ENCODE data around the gene UROC1.
A peak's percentile ranks its signal among the peaks of the same experiment; 100 is the strongest.

UROC1 gene

GRCh38 chr3:126517291-126517951 is at the start of gene UROC1:
Gene UROC1 (minus strand): TSS chr3:126517773. CDS start chr3:126517719, 54 bp downstream.
- DNase-seq = no peak

DNA sequence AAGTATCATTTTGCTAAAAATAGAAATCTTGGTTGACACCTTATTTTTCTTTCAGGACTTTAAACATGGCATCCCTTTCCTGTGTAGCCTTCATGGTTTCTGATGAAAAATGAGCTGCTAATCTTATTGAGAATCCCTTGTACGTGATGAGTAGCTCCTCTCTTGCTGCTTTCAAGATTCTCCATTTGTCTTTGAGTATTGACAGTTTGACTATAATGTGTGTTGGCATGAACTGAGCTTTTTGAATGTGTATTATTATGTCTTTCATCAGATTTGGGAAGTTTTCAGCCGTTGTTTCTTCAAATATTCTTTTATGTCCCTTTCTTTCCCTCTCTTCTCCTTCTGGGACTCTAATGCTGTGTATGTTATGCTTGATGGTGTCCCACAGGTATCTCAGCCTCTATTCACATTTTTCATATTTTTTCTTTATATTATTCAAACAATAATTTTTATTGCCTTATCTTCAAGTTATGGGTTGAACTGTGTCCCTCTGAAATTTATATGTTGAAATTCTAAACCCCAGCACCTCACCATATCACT is 45.2 kb upstream of the UROC1 start:
- DNase-seq = no peak

GRCh38 chr3:126558336-126559071 is 40.9 kb upstream of the UROC1 start, which contains the start of gene C3orf22:
Gene C3orf22 (minus strand): TSS chr3:126558932. CDS start chr3:126553390, 5,542 bp downstream.
- DNase-seq = no peak

GRCh38 chr3:126557761-126558160 is 40.2 kb upstream of the UROC1 start:
- DNase-seq = no peak

- no peak for DNase-seq
Observed at GRCh38 chr3:126557415-126557745, 39.8 kb upstream of the UROC1 start.

- DNase-seq = no peak
Observed at GRCh38 chr3:126556637-126557414, 39.3 kb upstream of the UROC1 start.

GRCh38 chr3:126555795-126556636 is 38.4 kb upstream of the UROC1 start:
- no peak for DNase-seq

- no peak for DNase-seq
Observed at GRCh38 chr3:126554560-126555525, 37.3 kb upstream of the UROC1 start.

DNA sequence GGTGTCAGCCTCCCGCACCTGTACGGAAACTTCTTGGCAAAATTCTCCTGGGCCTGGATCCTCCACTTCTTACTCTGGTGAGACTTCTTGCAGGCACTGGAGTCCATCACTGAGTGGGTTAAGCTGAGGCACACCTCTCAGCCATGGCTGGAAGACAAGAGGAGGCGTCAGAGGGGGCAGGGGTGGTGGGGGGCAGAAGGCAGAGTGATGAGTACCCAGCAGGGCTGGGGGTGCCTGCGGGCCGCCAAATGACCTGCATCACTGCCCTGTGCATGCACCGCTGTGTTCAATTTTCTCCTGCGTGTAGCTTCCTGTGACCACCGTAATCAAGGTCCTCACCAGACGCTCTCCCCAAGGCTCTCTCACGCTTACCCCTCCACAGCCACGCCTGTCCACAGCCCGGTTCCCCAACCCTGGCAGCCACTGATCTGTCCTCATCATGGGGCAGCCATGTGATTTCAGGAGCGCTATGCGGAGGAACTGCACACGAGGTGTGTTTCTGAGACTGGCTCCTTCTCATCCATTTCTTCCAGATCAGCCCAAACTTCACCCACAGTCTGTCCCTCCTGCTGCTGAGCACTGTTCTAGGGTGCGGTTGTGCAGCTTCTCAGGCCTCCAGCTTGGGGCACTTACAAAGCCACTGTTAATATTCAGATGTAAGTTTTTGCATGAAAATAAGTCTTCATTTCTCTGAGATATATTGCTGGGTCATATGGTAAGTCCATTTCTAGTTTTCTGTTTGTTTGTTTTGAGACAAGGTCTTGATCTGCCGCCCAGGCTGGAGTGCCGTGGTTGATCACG is 35.9 kb upstream of the UROC1 start:
- DNase-seq = no peak

DNA sequence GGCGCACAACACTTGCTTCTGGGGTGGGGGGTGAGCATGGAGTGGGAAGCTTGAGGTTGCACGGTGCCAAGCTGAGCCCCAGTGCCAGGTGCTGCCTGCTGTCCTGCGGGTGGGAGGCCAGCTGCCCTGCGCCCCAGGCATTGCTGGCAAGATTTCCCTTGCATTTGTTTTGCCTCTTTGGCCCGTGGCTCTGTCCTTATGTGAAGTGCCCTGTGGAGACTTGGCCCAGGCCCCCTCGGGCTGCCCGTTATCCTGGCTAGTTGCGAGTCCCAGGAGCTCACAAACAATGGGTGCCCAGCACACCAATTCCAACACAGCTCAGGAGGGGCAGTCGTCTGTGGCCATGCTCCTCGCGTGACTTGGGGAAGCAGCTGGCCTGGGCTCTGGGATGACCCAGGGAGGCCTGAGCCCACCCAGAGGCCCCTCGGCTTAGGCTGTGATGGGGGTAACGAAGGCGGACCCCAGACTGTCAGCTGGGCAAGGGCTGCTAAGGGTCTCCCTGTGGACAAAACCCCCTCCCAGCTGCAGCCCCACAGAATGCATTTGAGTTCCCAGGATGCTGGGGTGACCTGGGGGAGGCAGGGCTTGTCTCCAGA is 35.2 kb upstream of the UROC1 start:
- no peak for DNase-seq

DNA sequence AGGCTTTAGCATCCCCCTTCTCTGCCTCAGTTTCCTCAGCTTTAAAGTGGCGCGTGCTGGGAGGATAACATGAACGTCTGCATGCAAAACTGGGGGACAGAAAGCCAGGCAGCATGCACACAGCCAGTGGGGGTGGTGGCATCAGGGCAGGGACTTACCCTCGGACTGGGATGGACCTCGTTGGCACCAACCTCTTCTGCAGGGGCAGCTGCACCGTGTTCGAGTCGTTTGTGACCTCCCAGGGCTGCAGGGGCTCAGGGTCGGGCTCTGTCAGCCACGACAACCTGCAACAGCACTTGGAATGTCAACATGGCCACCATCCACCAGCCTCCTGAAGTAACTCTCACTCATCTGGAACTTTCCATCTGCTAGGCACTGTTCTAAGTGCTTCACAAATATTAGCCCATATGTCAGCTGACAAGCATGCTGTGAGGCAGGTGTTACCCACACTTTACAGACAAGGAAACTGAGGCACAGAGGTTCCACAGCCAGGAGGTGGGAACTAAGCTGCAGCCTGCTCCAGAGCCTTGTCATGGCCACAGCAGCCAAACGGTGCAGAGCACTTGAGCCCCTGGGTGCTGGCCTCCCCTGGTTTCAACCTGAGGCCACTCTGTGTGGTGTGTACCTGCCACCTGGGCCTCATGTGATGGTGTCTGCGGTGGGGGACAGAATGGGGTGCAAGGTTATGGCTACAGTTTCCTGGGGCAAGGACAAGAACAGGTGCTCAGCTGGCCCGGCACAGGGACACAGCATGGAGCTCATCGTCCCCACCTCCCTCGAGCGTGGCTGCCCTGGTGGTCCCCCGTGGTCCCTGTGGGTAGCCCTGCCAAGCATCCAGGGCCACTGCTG is 34.5 kb upstream of the UROC1 start:
- DNase-seq = no peak

- DNase-seq = no peak
Observed at GRCh38 chr3:126551121-126551838, 33.7 kb upstream of the UROC1 start.

- no peak for DNase-seq
Observed at GRCh38 chr3:126550488-126551051, 33.0 kb upstream of the UROC1 start.

- DNase-seq = peak; percentile 21
Observed at GRCh38 chr3:126549861-126550487, 32.4 kb upstream of the UROC1 start.

DNA sequence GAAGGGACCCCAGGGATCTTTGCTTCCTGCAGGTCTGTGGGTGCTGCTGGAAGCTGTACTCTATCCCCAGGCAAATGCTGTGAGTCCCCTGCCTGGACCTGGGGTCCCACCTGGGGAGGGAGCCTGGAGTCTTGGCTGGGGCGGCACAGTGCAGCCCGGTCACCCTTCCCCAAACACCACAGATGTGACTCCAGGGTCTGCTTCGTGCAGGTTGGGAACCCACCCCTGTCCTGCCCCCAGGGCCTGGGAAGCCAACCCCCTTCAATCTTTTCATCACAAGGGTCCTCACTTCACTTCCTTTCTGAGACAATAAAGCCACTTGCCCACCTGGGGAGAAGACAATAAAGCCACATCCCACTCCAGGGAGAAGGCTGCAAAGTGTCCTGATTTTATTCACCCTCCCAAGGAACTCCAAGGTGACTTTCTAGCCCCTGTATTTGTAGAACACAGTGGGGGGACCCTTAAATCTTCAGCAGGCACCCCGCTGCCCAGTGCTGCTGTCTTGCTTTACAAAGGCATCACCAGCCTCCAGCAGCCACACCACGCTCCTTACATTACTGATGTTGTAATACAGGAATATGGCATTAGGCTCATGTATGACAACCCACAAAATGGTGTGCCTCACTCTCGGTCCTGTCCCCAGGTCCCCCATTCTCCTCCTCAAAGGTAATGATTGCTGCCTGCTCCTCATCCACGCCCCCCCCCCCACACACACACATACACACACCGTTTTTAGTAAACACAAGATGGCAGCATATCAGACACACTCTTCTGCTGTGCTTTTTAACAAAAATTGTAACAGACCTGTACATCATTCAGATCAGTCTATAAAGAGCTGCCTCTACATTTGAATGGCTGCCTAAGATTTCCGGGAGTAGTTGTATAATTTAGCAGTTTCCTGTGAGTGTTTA is 31.2 kb upstream of the UROC1 start:
- peak; percentile 10 for DNase-seq

- peak; percentile 8 for DNase-seq
Observed at GRCh38 chr3:126547721-126548120, 30.1 kb upstream of the UROC1 start.

Measured in femur (tissue), 1 donor.